A673 (cell line): ENCODE results near the gene IFNGR2.

Experiments used
- CTCF ChIP-seq: fragments of 300-800, 200-600 bp; sonication (generic); conservative IDR thresholded peaks from 2 replicates; pipeline ENCODE4 v1.5.1; 2017; ENCODE audit warnings: low read depth, mild to moderate bottlenecking, antibody characterized with exemption, low read length, moderate library complexity, mixed read lengths
- EZH2 ChIP-seq: fragments of 200-600 bp; sonication (generic); IDR thresholded peaks from 2 replicates; pipeline ENCODE4 v1.6.1; 2017; ENCODE audit warnings: borderline replicate concordance, low read depth, mild to moderate bottlenecking, mixed read lengths, antibody characterized with exemption, low read length; ENCODE audit not compliant: poor library complexity, severe bottlenecking

DNA sequence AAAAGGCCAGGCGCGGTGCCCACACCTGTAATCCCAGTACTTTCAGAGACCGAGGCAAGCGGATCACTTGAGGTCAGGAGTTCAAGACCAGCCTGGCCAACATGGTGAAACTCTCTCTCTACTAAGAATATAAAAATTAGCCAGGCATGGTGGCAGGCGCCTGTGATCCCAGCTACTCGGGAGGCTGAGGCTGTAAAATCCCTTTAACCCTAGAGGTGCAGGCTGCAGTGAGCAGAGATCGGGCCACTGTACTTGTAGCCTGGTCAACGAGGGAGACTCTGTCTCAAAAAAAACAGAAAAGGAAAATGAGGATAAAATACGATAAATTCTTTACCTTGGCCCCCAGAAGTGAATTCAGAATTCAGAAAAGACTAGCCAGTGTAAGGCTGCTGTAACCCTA is 75.0 kb downstream of the IFNGR2 start:
- TF ChIP-seq EZH2 (no peak), CTCF (no peak)
